GM18526 (cell line): ENCODE data around the gene MOK.

Source experiments
- POLR2A ChIP-seq: IDR thresholded peaks from 3 replicates; pipeline ENCODE4 v1.6.1; 2011; ENCODE audit not compliant: insufficient read length; ENCODE audit errors: extremely low read depth

The MOK gene

DNA sequence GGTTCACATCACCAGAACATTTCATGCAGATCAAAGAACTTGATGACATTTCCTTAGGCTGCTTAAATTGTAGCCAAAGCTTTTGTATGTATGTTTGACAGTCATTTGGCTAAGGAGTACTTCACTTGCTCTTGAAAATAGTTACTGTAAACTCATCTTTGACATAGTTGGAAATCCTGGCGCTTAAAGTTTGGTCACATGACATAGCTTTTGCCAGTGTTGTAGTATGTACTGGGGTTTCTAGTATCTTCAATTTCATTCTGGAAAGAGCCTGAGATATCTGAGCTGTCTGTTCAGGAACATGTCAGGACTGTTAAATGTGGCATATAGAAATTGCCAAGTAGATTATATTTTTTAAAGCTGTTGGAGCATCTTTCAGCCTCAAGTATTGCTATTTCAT lies 109.5 kb downstream of the MOK start:
- no peak for TF ChIP-seq POLR2A

DNA sequence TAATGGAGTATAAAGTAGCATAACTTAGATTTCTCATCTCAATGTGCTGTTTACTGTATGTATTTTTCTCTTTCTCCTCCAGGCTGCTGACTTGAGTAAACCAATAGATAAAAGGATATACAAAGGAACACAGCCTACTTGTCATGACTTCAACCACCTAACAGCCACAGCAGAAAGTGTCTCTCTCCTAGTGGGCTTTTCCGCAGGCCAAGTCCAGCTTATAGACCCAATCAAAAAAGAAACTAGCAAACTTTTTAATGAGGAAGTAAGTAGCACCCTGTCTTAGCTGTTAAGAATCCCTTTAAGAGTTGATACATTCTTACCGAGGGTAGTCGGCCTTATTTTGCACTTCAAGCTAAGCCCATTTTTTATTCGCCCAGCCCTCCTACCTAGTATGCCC lies 110.1 kb downstream of the MOK start:
- TF ChIP-seq POLR2A: no peak

DNA sequence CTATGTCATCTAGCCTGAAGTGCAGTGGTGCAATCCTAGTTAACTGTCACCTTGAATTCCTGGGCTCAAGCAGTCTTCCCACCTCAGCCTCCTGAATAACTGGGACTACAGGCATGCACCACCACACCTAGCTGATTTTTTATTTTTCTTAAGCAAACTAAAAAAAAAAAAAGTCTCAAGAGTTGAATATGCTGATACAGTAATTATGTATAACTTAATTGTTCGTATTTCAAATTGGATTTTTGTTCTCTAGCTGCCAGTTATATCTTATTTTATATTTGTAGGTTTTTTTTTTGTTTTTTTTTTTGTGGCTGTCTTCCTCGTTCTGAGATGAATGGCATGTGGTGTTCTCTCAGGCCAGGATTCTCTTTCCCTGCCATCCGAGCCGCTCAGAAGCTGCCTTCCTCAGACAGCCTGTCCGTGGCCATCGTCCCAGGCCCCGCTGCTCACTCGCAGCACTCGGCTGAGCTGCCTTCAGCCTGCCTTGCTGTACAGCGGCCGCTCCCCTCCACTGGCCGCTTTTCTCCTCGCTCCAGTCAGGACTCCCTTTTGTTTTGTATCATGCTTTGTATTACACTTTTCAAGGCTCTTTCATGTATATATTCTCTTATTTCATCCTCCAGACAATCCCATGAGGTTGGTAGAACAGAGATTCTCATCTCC lies 112.0 kb downstream of the MOK start:
- no peak for TF ChIP-seq POLR2A

DNA sequence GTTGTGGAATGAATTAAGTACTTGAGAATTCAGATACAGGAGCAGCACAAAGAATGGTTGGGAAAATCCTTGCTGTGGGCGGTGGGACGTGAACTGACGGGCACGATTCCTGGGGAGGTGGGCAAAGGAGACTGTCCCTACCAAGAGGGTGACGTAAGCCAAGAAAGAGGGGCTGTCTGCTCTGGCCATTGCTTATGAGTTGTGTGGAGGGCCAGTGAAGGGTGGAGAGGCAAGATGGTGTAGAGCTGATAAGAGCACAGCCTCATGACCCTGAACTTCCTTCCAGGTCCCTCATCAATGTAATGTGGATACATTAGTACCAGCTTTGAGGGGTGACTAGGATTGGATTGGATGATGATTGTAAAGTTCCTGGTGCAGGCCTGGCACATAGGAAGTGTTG lies 115.1 kb downstream of the MOK start:
- no peak for TF ChIP-seq POLR2A

DNA sequence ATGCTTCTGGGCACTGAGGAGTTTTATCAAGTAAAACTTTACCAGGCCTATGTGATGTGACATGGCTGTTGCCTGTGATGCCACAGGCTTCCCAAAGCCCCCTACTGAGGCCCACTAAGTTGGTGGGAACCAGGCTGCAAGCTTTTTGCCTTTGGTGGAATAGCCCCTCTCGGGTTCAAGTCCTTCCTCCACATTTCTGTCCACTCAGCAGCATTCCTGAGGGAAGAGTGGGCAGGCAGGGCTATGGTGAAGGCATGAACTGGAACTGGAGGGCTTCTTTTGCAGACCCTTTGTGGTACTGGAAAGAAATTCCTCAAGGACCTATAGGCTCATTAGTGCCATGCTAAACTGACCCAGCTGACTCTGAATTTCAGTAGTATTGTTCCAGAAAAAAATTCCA lies 116.8 kb downstream of the MOK start:
- TF ChIP-seq POLR2A: no peak

DNA sequence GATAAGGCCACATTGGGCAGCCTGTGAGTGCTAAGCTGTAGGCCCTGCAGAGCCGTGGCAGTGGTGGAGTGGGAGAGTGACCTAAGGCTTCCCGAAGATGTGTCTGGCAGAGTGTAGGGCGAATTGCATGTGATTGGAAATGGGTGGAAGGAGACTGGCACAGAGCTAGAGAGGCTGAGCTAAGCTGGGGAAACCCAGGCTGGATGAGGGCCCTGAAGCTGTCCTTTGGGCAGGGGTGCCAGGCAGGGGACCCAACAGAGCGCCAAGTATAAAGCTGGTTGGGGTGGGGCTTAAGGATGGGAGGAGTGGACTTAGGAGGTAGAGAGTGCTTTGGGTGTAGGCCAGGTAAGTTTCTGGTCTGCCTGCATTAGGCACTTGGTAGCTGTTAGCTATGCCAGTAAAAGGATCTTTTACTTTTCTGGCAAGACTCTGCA lies 117.4 kb downstream of the MOK start:
- TF ChIP-seq POLR2A: no peak

DNA sequence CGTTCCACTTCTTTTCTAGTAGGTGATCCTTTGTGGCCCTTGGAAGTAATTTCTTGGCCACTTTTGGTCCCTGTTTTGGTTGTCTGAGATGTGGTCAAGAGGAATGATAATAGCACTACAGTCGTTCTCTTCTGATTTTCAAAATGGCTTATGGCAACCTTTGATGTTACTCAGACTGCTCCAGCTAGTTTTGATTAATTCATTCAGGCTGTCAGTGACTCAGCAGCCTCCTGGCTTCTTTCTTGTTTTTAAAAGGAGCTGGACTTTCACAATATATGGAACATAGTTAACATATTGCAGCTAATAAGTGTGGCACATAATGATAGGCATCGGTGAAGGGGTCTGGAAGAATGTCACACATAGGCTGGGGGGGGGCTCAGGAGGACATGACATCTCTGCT lies 117.9 kb downstream of the MOK start:
- TF ChIP-seq POLR2A: no peak

DNA sequence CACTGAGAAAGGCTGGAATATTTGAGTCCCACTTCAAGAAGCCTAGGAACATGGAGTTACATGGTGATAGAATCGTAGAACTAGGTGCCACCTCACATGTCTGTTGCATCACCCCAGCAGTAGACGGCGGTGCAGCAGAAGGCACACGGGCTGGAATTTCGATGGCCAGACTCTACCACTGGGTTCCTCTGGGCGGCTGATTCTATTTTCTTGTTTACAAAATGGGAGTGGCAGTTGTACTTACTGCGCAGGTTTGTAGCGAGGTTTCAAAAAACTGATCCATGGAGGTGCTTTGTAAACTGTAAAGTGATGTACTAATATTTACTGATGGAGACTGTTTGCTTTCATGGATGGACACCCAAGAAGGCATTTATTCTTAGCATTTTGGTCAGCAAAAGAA lies 119.6 kb downstream of the MOK start:
- no peak for TF ChIP-seq POLR2A

DNA sequence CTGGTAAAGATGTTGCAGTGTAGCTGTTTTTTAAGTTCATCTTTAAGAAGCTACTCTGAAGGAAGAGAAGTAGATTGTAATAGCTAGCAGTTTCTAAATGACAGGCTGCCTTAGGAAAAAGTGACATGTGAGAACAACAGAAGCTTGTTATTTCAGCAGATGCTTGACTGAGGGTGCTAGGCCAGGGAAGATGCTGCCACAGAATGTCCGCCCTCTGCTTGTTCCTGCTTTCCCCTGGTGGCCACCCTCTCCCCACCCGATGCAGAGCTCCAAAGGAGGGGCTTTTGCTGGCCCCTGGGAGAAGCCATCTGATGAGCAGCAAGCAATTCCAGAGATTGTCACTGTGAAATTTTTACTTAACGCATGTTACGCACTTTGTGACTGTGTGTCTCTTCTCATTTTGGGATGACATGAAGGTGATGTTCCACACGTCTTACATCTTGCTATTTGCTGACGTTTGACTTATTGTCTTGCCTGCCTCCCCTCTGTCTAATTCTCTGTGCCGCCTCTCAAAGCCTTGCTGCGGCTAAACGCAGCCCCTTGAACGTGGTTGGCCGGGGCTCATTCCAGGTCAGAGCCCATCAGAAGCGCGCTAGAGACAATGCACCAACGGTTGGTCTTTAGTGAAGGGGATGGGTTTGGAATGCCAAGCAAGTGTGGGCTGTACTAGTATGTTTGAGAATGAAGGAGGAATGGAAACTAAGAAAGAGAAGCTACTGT lies 120.5 kb downstream of the MOK start:
- TF ChIP-seq POLR2A: no peak

DNA sequence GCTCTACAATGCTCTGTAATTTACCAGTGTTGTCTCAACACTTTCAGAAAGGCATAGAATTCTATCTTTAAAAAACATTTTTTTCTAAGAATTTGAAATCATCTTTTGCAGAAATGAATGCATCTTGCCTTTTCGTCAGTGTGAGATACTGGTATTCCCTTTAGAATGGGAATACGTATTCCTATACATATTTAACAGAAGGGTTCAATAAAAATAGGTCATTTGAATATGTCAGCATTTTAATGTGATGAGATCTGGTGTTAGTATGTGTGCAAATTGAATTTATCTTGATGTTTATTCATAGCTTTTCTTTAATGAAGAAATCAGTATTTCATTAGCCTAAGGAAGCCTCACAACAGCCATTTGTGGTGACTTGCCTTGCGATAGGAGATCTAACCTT lies 121.1 kb downstream of the MOK start:
- TF ChIP-seq POLR2A: no peak

DNA sequence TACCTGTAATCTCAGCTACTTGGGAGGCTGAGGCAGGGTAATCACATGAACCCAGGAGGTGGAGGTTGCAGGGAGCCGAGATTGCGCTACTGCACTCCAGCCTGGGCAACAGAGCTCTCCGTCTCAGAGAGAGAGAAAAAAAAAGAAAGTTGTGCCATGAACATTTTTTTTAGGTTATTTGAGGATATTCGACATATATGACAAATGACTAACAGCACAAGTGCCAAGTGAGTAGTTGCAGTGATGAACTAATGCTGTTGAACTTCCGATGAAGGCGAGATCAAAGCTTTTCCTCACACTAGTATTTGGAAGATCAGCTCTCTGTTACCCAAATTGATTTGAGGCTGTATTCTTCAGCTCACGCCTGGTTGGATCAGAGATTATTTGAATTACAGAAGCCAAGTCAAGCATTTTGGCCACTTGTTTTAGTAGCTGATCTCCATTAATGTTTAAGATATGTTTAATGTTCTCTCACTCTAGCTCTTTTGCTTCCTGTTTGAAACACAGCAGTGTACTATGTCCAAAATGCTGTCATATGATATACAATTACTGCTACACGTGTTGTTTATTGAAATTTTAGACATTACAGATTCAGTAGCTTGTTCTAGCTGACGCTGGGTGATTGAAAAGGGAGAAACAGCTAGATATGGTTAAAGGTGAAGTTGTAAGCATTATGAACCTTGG lies 121.9 kb downstream of the MOK start:
- TF ChIP-seq POLR2A: no peak

DNA sequence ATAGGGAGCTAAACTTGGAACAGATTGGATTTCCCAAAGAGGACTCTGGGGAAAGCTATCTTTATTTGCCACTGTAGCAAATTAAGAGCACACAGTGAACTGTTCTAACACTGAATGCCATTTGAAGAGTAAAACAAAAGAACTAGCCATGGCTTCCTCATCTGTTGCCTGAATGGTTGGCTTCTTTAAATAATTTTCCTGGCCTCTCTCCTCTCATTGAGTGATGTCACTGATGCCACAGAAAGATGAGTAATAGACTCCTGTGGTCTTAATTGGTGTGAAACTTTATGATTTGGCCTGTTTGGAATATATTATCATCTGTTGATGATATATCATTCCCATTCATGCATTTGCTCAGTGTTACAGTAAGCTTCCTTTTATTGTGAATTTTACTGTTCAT lies 122.8 kb downstream of the MOK start:
- no peak for TF ChIP-seq POLR2A

DNA sequence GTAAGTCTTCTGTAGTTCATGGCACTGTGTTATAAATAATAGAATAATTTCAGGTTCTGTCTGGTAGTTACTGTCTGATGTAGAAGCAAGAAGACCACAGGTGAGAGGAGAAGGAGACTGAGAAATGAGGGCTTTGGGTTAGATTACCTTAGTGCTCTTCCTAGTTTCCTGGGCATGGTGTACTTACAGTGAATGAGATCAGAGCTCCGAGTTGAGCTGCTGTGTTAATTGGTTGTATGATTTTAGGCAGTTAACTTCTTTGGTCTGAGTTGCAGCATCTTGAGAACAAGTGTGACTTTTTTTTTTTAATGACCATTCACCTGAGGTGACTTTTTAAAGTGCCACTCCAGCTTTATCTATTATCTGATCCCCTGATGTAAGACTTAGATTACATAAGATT lies 123.8 kb downstream of the MOK start:
- TF ChIP-seq POLR2A: no peak

DNA sequence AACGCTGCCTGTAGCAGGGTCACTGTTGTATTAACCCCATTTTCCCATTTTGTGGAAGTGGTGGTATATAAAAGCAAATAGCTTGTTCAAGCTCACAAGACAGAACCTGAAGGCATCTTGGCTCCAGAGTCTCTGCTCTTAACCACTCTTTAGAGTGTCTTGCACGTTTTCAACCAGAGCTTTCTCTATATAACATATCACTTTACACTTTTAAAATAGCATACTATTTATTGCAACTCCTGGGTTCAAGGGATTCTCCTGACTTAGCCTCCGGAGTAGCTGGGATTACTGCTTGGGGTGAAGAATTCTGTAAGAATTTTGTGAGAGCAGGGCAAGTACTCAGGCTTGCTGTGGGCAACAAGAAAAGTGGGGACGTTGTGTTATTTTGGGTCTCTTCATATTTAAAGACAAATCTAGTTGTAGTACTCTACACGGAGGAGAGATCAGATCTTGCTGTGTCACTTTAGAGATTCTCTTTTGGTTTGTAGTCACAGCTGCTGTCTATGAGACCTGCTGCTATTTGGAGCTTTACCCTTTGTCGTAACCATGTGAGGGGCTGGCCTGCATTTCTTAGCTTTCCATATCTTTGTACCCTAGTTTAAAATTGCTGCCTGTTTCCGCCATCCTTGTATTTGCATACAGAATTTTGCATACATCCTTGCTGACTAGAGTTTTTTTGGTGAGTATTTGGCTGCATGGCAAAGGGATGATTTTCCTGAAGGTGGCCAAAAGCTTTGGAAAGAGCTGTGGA lies 124.5 kb downstream of the MOK start:
- TF ChIP-seq POLR2A: no peak
